Prostate gland (tissue), 2 donors: Measurements from ENCODE around the gene PSD2.
"Not testable (repeated sequence)": the region's sequence is repeated elsewhere in the genome, so short reads cannot be mapped to it uniquely, and the experiment has no call there.

ENCODE experiments used
- CTCF ChIP-seq, 4 experiments: fragments of 200-600 bp in 2 of 4; fragments of 450-650 bp in 2 of 4; sonication (generic) in 2 of 4; IDR thresholded peaks; 1 replicate in 3 of 4; 2 replicates in 1 of 4; pipeline ENCODE4 v1.5.1; 2016 to 2019; ENCODE audit warnings: antibody characterized with exemption in 4 of 4, mild to moderate bottlenecking in 2 of 4, moderate library complexity in 2 of 4
- POLR2A ChIP-seq: fragments of 450-650 bp; IDR thresholded peaks from one replicate; pipeline ENCODE4 v1.6.1; 2016; ENCODE audit warnings: antibody characterized with exemption, mild to moderate bottlenecking

GRCh38 chr5:139792655-139793054 lies 3.0 kb upstream of the PSD2 start:
- not testable (repeated sequence) for TF ChIP-seq CTCF (IDR thresholded peaks at IDR 0.05); POLR2A
